LNCAP (cell line): ENCODE measurements around the gene MYMX.

Experiments used
- CTCF ChIP-seq: fragments of 450-650 bp; IDR thresholded peaks from 2 replicates; pipeline ENCODE4 v1.5.1; 2017; ENCODE audit warnings: mild to moderate bottlenecking

MYMX gene

GRCh38 chr6:44223319-44224028 is 6.7 kb downstream of the MYMX start, which contains the start of gene SLC29A1:
Gene SLC29A1 (plus strand): TSS chr6:44223595. CDS start chr6:44227314, 3,719 bp downstream.
- TF ChIP-seq CTCF, result no peak

GRCh38 chr6:44224029-44224964 is 7.6 kb downstream of the MYMX start:
- TF ChIP-seq CTCF, result no peak

GRCh38 chr6:44224965-44225305 is 8.2 kb downstream of the MYMX start:
- TF ChIP-seq CTCF, result no peak

- no peak for TF ChIP-seq CTCF
Observed at GRCh38 chr6:44225579-44226325, 9.0 kb downstream of the MYMX start.

- no peak for TF ChIP-seq CTCF
Observed at GRCh38 chr6:44226368-44227147, 9.8 kb downstream of the MYMX start.

GRCh38 chr6:44227148-44227793 is 10.5 kb downstream of the MYMX start:
- no peak for TF ChIP-seq CTCF
